ENCODE measurements around the gene CACNA1B.

The CACNA1B gene

DNA sequence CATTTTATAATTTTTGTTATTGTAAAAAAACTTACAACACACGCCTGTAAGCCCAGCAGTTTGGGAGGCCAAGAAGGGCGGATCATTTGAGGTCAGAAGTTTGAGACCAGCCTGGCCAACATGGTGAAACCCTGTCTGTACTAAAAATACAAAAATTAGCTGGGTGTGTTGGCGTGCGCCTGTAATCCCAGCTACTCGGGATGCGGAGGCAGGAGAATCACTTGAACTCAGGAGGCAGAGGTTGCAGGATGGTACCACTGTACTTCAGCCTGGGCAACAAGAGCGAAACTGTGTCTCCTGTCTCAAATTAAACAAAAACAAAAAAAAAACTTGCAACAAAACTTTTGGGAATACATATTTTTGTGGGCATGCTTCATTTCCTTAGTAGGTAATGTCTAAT, 164.6 kb downstream of the CACNA1B start:
- no peaks in the 10 kb centered on the region for H3K27me3 ChIP-seq (ENCODE audit: control insufficient read depth, insufficient read depth, low read length)
- no peaks in the 10 kb centered on the region for H3K4me1 ChIP-seq (ENCODE audit: control insufficient read depth, insufficient read depth, low read length)
- no peaks in the 10 kb centered on the region for H3K9me3 ChIP-seq (ENCODE audit: control insufficient read depth, low read length)
- H3K9ac ChIP-seq (ENCODE audit: low read length): no peak overlapping the region
- no peak overlapping the region for H3K4me3 ChIP-seq (ENCODE audit: low read length)
- no peaks in the 10 kb centered on the region for H3K36me3 ChIP-seq (ENCODE audit: control insufficient read depth, insufficient read depth, low read length)

DNA sequence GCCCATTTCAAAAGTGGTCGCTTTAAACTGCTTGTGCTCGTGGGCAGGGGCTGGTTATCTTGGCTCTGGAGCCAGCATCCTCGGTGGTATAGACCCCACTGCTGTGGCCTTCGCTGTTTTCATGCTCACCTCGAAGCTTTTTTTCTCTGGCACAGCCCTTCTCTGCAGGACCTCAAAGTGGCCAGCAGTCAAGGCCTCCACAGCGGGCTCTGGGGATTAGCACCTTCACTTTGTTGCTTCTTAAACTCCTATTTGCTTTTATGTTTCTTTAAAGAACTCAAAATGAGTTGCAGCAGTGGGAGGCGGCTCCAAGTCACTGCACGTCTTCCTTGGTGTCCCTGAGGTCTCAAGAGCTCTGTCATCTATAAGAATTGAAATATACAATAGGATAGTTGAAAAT, 165.1 kb downstream of the CACNA1B start:
- no peaks in the 10 kb centered on the region for H3K4me1 ChIP-seq (ENCODE audit: control insufficient read depth, insufficient read depth, low read length)
- no peak overlapping the region for H3K9ac ChIP-seq (ENCODE audit: low read length)
- H3K4me3 ChIP-seq (ENCODE audit: low read length): no peak overlapping the region
- H3K36me3 ChIP-seq (ENCODE audit: control insufficient read depth, insufficient read depth, low read length): no peaks in the 10 kb centered on the region
- H3K9me3 ChIP-seq (ENCODE audit: control insufficient read depth, low read length): no peaks in the 10 kb centered on the region
- no peaks in the 10 kb centered on the region for H3K27me3 ChIP-seq (ENCODE audit: control insufficient read depth, insufficient read depth, low read length)

DNA sequence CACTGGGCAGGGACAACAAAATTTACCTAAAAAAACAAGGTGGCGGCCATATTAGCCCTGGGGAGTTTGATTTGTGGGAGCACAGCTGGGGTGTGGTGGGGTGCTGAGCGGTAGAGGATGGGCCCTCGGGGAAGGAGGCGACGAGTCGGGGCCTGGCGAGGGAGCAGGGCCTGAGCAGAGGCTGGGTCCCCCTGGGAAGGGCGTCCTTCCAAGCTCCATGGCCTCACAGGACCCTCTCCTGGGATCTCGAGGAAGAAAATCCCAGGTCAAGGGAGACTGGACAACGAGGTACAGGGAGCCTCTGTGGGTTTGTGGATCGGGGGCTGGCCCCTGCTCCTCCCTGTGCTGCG, 165.5 kb downstream of the CACNA1B start:
- no peaks in the 10 kb centered on the region for H3K4me1 ChIP-seq (ENCODE audit: control insufficient read depth, insufficient read depth, low read length)
- no peaks in the 10 kb centered on the region for H3K9me3 ChIP-seq (ENCODE audit: control insufficient read depth, low read length)
- no peaks in the 10 kb centered on the region for H3K36me3 ChIP-seq (ENCODE audit: control insufficient read depth, insufficient read depth, low read length)
- H3K27me3 ChIP-seq (ENCODE audit: control insufficient read depth, insufficient read depth, low read length): no peaks in the 10 kb centered on the region
- H3K9ac ChIP-seq (ENCODE audit: low read length): no peak overlapping the region
- H3K4me3 ChIP-seq (ENCODE audit: low read length): no peak overlapping the region

DNA sequence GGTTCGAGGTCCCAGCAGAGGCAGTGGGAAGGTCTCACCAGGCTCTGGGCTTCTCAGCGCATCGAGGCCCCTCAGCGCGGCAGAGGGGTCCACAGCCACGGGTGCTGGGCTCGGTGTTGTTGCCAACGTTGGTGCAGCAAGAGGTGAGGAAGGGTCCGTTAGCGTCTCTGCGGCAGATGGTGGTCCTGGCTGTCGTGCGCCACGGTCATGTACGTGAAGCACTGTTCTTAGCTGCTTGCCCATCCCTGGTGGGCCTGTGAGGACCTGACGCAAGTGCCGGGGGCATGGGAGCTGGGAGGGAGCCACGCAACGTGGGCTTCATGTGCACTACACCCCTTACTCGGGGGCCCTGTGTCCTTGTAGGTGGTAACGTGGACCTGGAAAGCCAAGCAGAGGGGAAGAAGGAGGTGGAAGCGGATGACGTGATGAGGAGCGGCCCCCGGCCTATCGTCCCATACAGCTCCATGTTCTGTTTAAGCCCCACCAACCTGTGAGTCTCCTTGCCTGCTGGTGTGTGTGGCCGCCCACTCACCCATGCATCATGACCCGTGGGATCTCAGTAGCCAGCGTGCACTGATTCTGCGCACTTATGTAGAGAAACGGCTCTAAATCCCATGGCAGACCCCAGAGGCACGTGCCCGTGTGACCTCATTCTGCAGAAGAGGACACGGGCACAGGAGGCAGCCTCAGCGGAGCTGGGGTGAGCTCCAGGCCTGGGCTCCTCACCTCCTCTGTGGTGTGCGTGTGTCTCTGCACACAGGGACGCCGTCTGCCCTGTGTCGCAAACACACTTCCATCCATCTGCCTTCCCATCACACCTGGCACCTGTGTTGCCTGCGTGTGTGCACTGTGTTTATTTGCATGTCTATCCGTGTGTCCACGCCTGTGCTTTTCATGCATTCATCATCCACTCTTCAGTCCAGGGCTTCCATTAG, 166.1 kb downstream of the CACNA1B start:
- Histone ChIP-seq H3K4me3 (ENCODE audit: low read length) (no peak overlapping the region), H3K9me3 (ENCODE audit: control insufficient read depth, low read length) (no peaks in the 10 kb centered on the region), H3K9ac (ENCODE audit: low read length) (no peak overlapping the region), H3K27me3 (ENCODE audit: control insufficient read depth, insufficient read depth, low read length) (no peaks in the 10 kb centered on the region), H3K4me1 (ENCODE audit: control insufficient read depth, insufficient read depth, low read length) (no peaks in the 10 kb centered on the region), H3K36me3 (ENCODE audit: control insufficient read depth, insufficient read depth, low read length) (no peaks in the 10 kb centered on the region)

DNA sequence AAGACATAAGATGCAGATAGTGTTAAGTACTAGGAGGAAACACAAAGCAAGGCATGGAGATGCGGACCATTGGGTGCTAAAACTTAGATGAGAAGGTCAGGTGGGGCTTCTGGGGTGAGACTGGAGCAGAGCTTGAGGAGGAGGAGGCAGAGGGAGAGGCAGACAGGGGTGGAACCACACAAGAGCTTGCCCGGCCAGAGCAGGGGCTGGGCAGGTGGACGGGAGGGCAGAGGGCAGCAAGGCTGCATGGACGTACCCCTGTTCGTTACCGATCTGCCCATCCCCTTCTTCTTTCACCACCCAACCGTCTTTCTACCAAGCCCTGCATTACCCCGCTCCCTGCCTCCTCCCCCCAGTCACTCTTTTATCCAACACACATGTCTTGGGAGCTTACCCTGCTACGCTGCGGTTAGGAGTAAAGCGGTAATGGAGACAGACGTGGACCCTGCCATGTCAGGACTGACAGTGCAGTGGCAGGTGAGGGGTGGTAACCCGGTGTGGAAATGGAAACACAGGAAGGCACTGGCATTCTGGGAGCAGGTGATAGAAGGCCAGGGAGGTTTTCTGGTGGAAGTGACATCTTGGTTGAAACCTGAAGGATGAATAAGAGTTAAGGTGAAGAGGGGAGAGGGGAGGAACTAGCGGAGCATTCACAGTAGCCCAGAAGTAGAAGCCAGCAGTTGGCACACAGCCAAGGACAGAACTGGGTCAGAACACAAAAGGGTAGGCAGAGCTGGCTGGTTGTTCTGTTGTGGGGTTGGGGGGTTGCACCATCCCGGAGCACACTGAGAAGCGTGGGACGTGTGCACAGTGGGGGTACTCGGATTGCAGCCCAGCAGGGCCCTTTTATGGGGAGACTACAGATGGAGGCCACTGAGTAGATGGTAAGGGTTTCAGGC, 167.2 kb downstream of the CACNA1B start:
- Histone ChIP-seq H3K9me3 (ENCODE audit: control insufficient read depth, low read length) (no peaks in the 10 kb centered on the region), H3K27me3 (ENCODE audit: control insufficient read depth, insufficient read depth, low read length) (no peaks in the 10 kb centered on the region), H3K4me1 (ENCODE audit: control insufficient read depth, insufficient read depth, low read length) (no peaks in the 10 kb centered on the region), H3K36me3 (ENCODE audit: control insufficient read depth, insufficient read depth, low read length) (no peaks in the 10 kb centered on the region), H3K9ac (ENCODE audit: low read length) (no peak overlapping the region), H3K4me3 (ENCODE audit: low read length) (no peak overlapping the region)

DNA sequence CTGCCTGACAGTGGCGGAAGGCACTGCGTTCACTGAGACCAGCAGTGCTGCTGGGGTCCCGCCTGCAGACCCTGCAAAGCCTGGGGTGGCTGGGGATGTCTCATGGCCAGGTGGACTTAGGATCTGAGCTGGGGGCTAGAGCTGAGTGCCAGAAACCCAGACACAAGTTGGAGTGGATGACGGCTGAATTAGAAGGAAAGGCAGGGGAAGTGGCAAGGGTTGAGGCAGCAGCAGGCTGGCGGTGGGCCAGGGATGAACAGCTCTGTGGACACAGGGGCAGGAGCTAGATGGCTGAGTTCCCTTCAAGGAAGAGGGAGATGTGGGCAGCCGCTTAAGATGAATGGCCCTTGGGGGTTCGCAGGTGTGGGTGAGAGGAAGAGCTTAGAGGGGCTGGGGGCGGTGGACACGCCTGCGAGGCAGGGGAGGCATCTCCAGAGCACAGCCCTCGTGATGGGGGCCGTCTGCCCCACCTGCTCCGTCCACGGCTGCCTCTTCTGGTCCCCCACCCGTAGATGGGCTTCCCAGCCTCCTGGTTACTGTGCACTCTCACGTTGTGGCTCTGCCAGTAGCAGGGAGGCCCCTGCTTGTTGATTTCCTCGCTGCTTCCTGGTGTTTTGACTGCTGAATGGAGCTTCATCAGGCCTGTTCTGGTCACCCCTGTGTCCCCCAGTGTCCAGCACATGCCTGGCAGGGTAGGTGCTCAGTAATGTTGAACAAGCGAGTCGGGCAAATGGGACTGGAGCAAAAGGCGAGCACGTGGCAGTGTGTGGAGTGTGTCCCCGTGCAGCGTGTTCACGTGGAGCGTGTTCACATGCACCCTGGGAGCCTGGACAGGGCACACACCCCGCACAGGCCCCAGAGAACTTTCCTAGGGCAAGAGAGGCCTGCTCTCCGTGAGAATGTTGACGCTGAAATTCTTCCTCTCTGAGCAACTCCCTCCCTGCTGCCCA, 168.2 kb downstream of the CACNA1B start:
- H3K36me3 ChIP-seq (ENCODE audit: control insufficient read depth, insufficient read depth, low read length): no peaks in the 10 kb centered on the region
- no peak overlapping the region for H3K9ac ChIP-seq (ENCODE audit: low read length)
- H3K27me3 ChIP-seq (ENCODE audit: control insufficient read depth, insufficient read depth, low read length): no peaks in the 10 kb centered on the region
- H3K9me3 ChIP-seq (ENCODE audit: control insufficient read depth, low read length): no peaks in the 10 kb centered on the region
- H3K4me1 ChIP-seq (ENCODE audit: control insufficient read depth, insufficient read depth, low read length): no peaks in the 10 kb centered on the region
- H3K4me3 ChIP-seq (ENCODE audit: low read length): no peak overlapping the region

DNA sequence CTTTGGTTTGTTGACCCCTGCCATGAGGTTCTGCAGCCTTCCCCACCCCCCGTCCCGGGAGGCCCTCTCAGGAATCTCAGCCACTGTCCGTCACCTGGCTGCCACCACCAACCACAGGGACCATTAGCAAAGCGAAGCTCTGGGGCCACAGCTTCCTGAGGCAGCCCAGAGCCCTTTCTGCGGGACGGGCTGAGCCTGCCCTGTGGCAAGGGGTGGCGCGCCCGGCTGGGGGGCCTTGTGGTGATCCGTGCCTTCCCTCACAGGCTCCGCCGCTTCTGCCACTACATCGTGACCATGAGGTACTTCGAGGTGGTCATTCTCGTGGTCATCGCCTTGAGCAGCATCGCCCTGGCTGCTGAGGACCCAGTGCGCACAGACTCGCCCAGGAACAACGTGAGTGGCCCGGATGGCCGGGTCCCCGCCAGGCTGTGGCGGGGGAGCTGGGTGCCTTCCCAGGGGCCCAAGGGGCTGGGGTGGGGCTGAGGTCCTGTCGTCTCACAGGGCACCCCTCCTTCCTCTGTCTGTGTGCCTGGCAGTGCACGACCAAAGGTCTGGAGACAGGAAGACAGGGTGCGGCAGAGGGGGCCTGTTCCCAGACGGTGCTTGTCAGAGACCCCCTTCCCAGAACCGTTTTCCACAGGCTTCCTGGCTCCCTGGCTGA, 169.2 kb downstream of the CACNA1B start:
- H3K27me3 ChIP-seq (ENCODE audit: control insufficient read depth, insufficient read depth, low read length): no peaks in the 10 kb centered on the region
- H3K4me1 ChIP-seq (ENCODE audit: control insufficient read depth, insufficient read depth, low read length): no peaks in the 10 kb centered on the region
- no peak overlapping the region for H3K9ac ChIP-seq (ENCODE audit: low read length)
- H3K4me3 ChIP-seq (ENCODE audit: low read length): no peak overlapping the region
- H3K9me3 ChIP-seq (ENCODE audit: control insufficient read depth, low read length): no peaks in the 10 kb centered on the region
- H3K36me3 ChIP-seq (ENCODE audit: control insufficient read depth, insufficient read depth, low read length): no peaks in the 10 kb centered on the region

DNA sequence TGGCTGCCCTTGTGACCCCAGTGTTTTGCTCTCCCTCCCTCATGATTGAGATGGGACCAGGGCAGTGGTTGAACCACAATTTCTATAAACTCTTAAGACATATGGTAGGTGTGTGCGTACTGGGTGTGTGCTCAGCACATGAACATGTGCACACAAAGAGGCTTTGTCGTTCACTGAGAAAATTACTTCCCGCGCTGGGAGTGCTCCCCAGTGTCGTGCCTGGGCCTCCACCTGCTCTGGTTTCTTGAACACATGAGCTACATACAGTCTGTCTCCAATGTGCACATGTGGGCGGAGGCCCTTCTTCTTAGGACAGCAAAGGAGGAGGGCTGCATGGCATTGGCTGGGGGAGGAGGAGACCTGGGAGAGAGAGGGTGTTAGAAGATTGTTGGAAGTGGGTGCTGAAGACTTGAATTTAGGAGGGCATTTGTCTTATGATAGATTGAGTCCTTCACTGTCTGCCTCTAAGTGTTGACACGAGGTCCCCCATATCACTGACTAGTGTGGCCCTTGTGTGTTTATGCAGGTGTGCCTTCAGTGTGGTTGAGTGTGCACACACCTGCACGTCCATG, 170.0 kb downstream of the CACNA1B start:
- H3K9ac ChIP-seq (ENCODE audit: low read length): no peak overlapping the region
- no peaks in the 10 kb centered on the region for H3K27me3 ChIP-seq (ENCODE audit: control insufficient read depth, insufficient read depth, low read length)
- H3K4me1 ChIP-seq (ENCODE audit: control insufficient read depth, insufficient read depth, low read length): no peaks in the 10 kb centered on the region
- no peaks in the 10 kb centered on the region for H3K36me3 ChIP-seq (ENCODE audit: control insufficient read depth, insufficient read depth, low read length)
- H3K4me3 ChIP-seq (ENCODE audit: low read length): no peak overlapping the region
- no peaks in the 10 kb centered on the region for H3K9me3 ChIP-seq (ENCODE audit: control insufficient read depth, low read length)

DNA sequence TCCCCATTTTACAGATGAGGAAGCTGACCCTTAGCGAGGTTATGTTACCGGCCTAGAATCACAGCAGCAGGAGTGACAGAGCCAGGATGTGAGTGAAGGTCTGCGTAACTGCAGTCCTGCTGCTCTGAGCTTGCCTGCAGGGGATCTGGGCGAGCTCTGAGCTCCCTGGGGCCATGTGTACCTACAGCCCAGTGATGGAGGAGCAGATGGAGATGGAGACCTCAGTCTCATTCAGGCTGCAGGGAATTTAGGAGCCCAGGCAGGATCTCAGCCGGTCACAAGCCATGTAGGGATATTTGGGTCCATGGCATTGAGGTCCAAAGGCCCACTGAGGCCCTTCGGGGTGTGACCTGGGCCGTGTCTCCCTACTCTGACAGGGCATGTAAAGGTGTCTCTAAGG, 170.6 kb downstream of the CACNA1B start:
- H3K4me1 ChIP-seq (ENCODE audit: control insufficient read depth, insufficient read depth, low read length): no peaks in the 10 kb centered on the region
- H3K9me3 ChIP-seq (ENCODE audit: control insufficient read depth, low read length): no peaks in the 10 kb centered on the region

DNA sequence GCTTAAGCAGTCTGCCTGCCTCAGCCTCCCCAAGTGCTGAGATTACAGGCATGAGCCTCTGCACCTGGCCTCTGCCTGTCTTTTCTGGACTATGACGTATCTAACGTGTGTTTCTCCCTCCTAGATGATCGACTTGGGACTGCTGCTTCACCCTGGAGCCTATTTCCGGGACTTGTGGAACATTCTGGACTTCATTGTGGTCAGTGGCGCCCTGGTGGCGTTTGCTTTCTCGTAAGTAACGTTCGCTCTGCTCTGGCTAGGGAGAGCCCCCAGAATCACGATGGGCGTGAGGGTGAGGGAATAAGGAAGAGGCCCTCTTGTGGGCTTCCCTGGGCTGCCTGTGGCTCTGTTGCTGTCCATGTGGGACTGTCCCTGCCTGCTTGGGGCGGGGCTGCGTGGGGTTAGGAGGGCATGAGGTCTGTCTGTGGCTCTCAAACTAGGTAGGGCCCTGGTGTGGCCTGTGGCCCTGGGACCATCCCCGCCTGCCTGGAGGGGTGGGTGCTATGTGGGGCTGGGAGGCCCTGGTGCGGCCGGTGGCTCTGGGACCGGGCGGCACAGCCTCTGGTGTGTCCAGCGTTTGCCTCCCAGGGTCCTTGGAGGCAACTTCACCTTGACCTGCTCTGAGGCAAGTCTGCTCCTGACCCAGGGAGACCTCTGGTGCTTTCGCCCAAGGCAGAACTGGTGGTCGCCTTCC, 171.7 kb downstream of the CACNA1B start:
- Histone ChIP-seq H3K36me3 (ENCODE audit: control insufficient read depth, insufficient read depth, low read length) (no peaks in the 10 kb centered on the region), H3K27me3 (ENCODE audit: control insufficient read depth, insufficient read depth, low read length) (no peaks in the 10 kb centered on the region), H3K4me3 (ENCODE audit: low read length) (no peak overlapping the region), H3K9me3 (ENCODE audit: control insufficient read depth, low read length) (no peaks in the 10 kb centered on the region), H3K9ac (ENCODE audit: low read length) (no peak overlapping the region), H3K4me1 (ENCODE audit: control insufficient read depth, insufficient read depth, low read length) (no peaks in the 10 kb centered on the region)

More for the DNA sequence above, 170.6 kb downstream of the CACNA1B start:
- H3K27me3 ChIP-seq (ENCODE audit: control insufficient read depth, insufficient read depth, low read length): no peaks in the 10 kb centered on the region
- no peak overlapping the region for H3K9ac ChIP-seq (ENCODE audit: low read length)
- H3K4me3 ChIP-seq (ENCODE audit: low read length): no peak overlapping the region
- no peaks in the 10 kb centered on the region for H3K36me3 ChIP-seq (ENCODE audit: control insufficient read depth, insufficient read depth, low read length)
